Hepatocyte (in vitro differentiated cells): Measurements from ENCODE around the gene MXRA7. TPM values are rescaled to one million over a fixed set of nuclear protein-coding genes. Genes with fewer than 3 reads are reported as not detected.

Experiments used
- DNase-seq: peaks from one replicate; pipeline ENCODE4 v3.0.0-alpha.2; 2016; ENCODE audit warnings: low spot score
- H2AFZ ChIP-seq: fragments of 200-600 bp; sonication (generic); 2 replicates; pipeline ENCODE4 v1.6.0; 2016; ENCODE audit warnings: antibody characterized with exemption, mild to moderate bottlenecking
- H3K27ac ChIP-seq: fragments of 200-600 bp; sonication (generic); 2 replicates; pipeline ENCODE4 v1.5.1; 2016; ENCODE audit warnings: mild to moderate bottlenecking
- H3K27me3 ChIP-seq: fragments of 200-600 bp; sonication (generic); 2 replicates; pipeline ENCODE4 v1.6.1; 2016
- H3K36me3 ChIP-seq: fragments of 200-600 bp; sonication (generic); replicated peaks from 2 replicates; pipeline ENCODE4 v1.5.1; 2016; ENCODE audit warnings: low read depth; ENCODE audit not compliant: insufficient read depth
- H3K4me1 ChIP-seq: fragments of 200-600 bp; sonication (generic); 2 replicates; pipeline ENCODE4 v1.5.1; 2016; ENCODE audit warnings: mild to moderate bottlenecking, moderate library complexity; ENCODE audit not compliant: insufficient read depth
- H3K4me2 ChIP-seq: fragments of 200-600 bp; sonication (generic); 2 replicates; pipeline ENCODE4 v1.6.0; 2016
- H3K4me3 ChIP-seq: fragments of 200-600 bp; sonication (generic); 2 replicates; pipeline ENCODE4 v1.5.1; 2016; ENCODE audit warnings: mild to moderate bottlenecking
- H3K79me2 ChIP-seq: fragments of 200-600 bp; sonication (generic); 2 replicates; pipeline ENCODE4 v1.6.0; 2017; ENCODE audit warnings: mild to moderate bottlenecking
- H3K9me2 ChIP-seq: fragments of 200-600 bp; sonication (generic); replicated peaks from 2 replicates; pipeline ENCODE4 v1.6.0; 2017; ENCODE audit warnings: mild to moderate bottlenecking; ENCODE audit not compliant: insufficient read depth
- H3K9me3 ChIP-seq: fragments of 200-600 bp; sonication (generic); 2 replicates; pipeline ENCODE4 v1.5.1; 2016; ENCODE audit warnings: low read depth, mild to moderate bottlenecking
- H4K20me1 ChIP-seq: fragments of 200-600 bp; sonication (generic); 2 replicates; pipeline ENCODE4 v1.6.0; 2016; ENCODE audit warnings: mild to moderate bottlenecking; ENCODE audit not compliant: insufficient read depth, poor library complexity, severe bottlenecking
- EZH2 ChIP-seq: fragments of 200-600 bp; sonication (generic); IDR thresholded peaks from 2 replicates; pipeline ENCODE4 v1.6.1; 2016; ENCODE audit warnings: antibody characterized with exemption, mild to moderate bottlenecking, borderline replicate concordance
- EZH2phosphoT487 ChIP-seq: fragments of 200-600 bp; sonication (generic); IDR thresholded peaks from one replicate; pipeline ENCODE4 v1.6.1; 2018; ENCODE audit warnings: antibody characterized with exemption, mild to moderate bottlenecking, low read depth, moderate library complexity; ENCODE audit not compliant: unreplicated experiment, severe bottlenecking
- WGBS: methylation state at CpG from one replicate; pipeline ENCODE4 v1.1.6; 2016; ENCODE audit warnings: low lambda C conversion rate; ENCODE audit errors: missing lambda C conversion rate; 5-methylcytosine and 5-hydroxymethylcytosine counted together
- polyA plus RNA-seq: library from polyadenylated mRNA; unstranded; fragments of >200 nt; fragmentation: Nextera tagmentation; extraction: Ambion mirVana; gene quantifications from 2 replicates; pipeline ENCODE4 v1.2.1, GENCODE V29; 2016
- total RNA-seq: library from RNA; depleted of rRNA; stranded (reverse); fragments of >200 nt; gene quantifications from 2 replicates; pipeline ENCODE4 v1.2.3, GENCODE V29; 2014
- TF ChIP-seq, protein P1 (sequence below): fragments of 200-600 bp; sonication (generic); IDR thresholded peaks from 2 replicates; pipeline ENCODE4 v1.5.1; 2016; ENCODE audit warnings: antibody characterized with exemption, mild to moderate bottlenecking; ENCODE audit not compliant: poor library complexity

Gene MXRA7
- total and polyA plus RNA-seq, 2 experiments from 2014 or later = 101 to 117 TPM

DNA sequence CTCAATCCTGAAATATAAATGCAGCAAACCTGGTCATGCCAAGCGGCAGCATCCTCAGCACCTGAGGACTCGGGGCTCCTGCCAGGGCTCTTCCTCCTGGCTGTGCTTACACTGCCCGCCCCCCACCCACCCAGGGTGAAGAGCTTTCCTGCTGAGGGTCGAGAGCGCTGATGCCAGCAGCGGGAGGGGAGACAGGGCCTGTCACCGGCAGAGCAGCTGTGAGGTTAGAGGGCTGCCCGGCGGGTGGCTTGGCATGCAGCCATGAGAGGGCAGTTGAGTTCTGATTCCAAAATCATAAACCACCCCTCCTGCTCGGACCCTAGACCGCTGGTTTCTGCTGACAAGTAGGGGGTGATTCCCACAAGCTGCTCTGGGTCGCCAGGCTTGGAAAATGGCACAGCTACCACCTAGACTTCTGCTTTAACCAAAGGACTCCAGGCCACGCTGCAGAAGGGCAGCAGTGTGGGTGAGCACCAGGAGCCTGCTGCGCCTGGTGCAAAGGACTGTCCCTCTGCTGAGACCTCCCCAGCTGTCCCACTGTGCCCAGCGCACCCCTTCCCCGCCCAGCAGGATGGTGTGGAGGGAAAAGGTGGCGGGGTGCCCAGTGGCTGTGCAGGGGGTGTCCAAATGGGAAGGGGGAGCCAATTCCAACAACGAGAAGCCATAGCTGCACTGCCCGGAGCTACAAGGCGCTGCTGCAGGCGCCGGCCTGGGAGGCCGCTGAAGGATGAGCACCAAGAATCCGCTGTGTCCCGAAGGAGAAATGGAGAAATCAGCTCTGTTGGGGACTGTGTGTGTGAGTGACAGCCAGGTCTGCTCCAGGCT lies 26.6 kb downstream of the MXRA7 start:
- no peak overlapping the region for H3K27ac ChIP-seq
- TF ChIP-seq, protein P1, sequence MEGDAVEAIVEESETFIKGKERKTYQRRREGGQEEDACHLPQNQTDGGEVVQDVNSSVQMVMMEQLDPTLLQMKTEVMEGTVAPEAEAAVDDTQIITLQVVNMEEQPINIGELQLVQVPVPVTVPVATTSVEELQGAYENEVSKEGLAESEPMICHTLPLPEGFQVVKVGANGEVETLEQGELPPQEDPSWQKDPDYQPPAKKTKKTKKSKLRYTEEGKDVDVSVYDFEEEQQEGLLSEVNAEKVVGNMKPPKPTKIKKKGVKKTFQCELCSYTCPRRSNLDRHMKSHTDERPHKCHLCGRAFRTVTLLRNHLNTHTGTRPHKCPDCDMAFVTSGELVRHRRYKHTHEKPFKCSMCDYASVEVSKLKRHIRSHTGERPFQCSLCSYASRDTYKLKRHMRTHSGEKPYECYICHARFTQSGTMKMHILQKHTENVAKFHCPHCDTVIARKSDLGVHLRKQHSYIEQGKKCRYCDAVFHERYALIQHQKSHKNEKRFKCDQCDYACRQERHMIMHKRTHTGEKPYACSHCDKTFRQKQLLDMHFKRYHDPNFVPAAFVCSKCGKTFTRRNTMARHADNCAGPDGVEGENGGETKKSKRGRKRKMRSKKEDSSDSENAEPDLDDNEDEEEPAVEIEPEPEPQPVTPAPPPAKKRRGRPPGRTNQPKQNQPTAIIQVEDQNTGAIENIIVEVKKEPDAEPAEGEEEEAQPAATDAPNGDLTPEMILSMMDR = no peak
- TF ChIP-seq EZH2phosphoT487 = no peak
- TF ChIP-seq EZH2 = no peak
- H3K9me3 ChIP-seq = no peaks in the 10 kb centered on the region
- H3K9me2 ChIP-seq = no peaks in the 10 kb centered on the region
- H3K79me2 ChIP-seq = no peaks in the 10 kb centered on the region
- no peaks in the 10 kb centered on the region for H3K27me3 ChIP-seq
- H3K4me2 ChIP-seq = no peak overlapping the region
- H2AFZ ChIP-seq = no peak overlapping the region
- H4K20me1 ChIP-seq = no peaks in the 10 kb centered on the region
- 94% methylated on average over 25 of the region's 25 CpGs for WGBS
- H3K4me1 ChIP-seq = peaks cover 34% of the 10 kb centered on the region
- no peak overlapping the region for H3K4me3 ChIP-seq
- no peaks in the 10 kb centered on the region for H3K36me3 ChIP-seq
- no peak for DNase-seq

DNA sequence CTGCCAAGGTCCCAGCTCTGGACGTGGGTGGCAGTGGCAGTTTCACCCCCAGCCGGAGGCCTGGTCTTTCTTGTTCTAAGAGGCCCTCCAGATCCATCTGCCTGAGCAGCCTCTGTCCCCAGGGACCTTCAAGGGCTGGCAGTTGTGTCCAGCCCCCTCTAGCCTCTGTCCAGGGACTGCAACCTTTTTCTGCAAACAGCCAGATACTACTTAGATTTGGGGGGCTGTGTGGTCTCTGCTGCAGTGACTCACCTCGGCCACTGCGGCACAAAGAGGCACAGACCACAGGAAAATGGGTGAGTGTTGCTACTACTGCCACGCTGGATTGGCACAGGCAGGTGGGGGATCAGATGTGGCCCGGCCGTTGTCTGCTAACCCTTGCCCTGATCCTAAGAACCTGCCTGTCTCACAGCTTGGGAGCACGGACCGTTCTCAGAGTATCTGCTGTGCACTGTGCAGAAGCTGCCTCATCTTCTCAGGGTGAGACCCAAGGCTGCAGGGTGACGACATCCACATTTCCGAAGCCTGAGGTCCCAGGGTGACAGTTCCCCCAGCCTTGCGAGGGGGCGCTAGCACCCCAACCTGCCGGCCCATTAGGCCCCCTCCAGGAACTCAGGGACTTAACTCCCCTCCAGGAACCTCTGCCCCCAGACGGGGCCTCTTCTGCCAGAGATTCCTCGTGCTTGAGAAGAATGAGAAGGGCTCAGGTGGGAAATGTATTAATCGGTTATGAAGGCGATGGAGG lies 27.6 kb downstream of the MXRA7 start:
- Histone ChIP-seq H3K4me1 (peaks cover 25% of the 10 kb centered on the region), H3K4me3 (no peak overlapping the region), H3K36me3 (no peaks in the 10 kb centered on the region), H3K79me2 (no peaks in the 10 kb centered on the region), H3K9me2 (no peaks in the 10 kb centered on the region), H3K9me3 (no peaks in the 10 kb centered on the region), H3K27ac (no peak overlapping the region), H3K4me2 (no peak overlapping the region), H4K20me1 (no peaks in the 10 kb centered on the region), H2AFZ (no peak overlapping the region), H3K27me3 (no peaks in the 10 kb centered on the region)
- WGBS = 81% methylated on average over 18 of the region's 18 CpGs
- no peak for DNase-seq
- TF ChIP-seq, protein P1 = peak; percentile 5
- TF ChIP-seq EZH2phosphoT487 = no peak

DNA sequence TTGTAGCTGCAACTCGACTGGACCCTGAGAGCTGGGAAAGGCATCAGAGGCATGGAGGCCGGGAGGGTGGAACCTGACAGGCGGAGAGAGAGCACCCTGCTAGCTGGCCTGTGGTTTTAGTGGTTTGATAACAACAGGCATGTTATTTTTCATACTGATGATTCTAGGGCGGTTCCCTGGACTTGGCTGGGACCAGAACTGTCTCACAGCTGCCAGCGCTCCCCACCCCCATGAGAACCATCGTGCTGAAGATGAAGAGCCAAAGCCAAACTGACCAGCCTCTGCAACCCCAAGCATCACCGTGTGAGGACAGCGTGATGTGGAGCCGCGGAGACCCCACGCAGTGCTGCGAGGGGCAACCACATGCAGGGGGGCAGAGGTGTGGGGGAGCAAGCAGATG lies 28.5 kb downstream of the MXRA7 start:
- Histone ChIP-seq H3K27ac (peak overlapping the region; percentile 37), H2AFZ (no peak overlapping the region), H3K4me1 (peaks cover 16% of the 10 kb centered on the region), H3K9me3 (no peaks in the 10 kb centered on the region), H3K4me2 (no peak overlapping the region), H4K20me1 (no peaks in the 10 kb centered on the region), H3K36me3 (no peaks in the 10 kb centered on the region), H3K4me3 (no peak overlapping the region), H3K27me3 (no peaks in the 10 kb centered on the region), H3K79me2 (no peaks in the 10 kb centered on the region), H3K9me2 (no peaks in the 10 kb centered on the region)
- no peak for DNase-seq
- TF ChIP-seq, protein P1 = no peak
- TF ChIP-seq EZH2phosphoT487 (no peak), EZH2 (no peak)
- whole genome bisulfite sequencing = 78% methylated on average over 10 of the region's 12 CpGs
